AG09309 (cell line): ENCODE results near the gene C16orf95.

ENCODE experiments used
- DNase-seq: peaks from one replicate; pipeline ENCODE4 v3.0.0-alpha.2; 2010; ENCODE audit warnings: low read depth
- H3K4me3 ChIP-seq: 2 replicates; pipeline ENCODE4 v1.5.1; 2011; ENCODE audit warnings: mild to moderate bottlenecking, low read depth, low read length, moderate library complexity; ENCODE audit not compliant: control insufficient read depth
- CTCF ChIP-seq: IDR thresholded peaks from 2 replicates; pipeline ENCODE4 v1.5.1; 2011; ENCODE audit warnings: mild to moderate bottlenecking, low read depth, low read length, inconsistent platforms; ENCODE audit not compliant: insufficient read depth, control insufficient read depth; ENCODE audit errors: missing control alignments

The C16orf95 gene

GRCh38 chr16:87347932-87348615 lies 30.9 kb upstream of the C16orf95 start:
- H3K4me3 ChIP-seq, result no peak overlapping the region
- no peak for TF ChIP-seq CTCF
- DNase-seq, result no peak

DNA sequence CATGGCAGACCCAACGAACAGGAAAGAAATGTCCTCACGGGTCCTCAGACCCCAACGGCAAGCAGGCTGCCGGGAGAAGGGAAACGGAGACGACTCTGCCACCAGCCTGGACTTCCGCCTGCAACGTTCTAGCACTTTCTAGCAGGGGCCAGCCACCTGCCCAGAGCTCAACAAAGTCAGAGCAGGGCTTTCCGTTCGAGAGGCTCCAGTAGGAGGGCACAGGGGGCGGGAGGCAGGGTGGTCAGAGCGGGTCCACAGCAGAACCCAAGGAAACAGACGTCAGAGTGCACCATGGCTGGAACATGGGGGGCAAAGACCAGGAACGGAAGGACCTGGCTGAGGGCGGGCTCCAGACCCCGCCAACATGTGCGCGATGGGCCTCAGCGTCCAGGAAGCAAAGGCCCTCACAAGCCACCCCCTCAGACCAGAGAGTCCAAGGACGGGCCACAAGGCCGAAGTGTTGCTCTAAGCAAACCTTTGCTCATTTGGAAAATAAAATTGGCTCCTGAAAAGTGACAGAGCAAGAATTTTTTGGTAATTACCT lies 29.4 kb upstream of the C16orf95 start:
- no peak overlapping the region for H3K4me3 ChIP-seq
- no peak for DNase-seq
- TF ChIP-seq CTCF, result no peak

DNA sequence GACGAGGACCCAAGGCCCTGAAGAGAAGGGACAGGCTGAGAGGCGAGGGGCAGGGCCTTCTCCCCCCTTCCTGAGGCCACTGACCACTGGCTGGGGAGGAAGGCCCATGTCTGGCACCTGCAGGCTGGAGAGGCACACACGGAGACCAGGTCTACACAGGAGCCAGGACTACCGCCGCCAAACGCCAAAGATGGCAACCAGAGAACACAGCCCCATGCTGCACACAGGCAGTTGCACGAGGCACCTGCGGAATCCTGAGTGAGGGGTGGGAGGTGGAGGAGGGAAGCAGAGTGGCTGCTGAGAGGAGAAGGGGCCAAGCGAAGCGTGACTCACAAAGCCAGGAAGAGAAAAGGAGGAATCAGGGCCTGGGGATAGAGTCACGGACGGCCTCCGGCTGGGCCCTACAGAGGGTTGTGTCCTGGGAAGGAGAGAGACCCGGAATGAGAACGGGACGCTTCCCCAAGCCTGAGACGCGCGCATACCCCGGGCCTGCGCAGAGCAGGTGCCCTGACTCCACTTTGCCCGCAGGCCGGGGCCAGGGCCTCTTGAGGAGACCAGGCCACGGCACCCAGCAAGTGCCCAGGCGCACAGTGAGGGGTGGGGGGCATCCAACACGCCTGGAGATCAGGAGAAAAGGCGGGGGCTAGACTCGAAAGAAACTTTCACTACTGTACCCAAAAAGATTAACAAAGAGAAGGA lies 28.7 kb upstream of the C16orf95 start:
- TF ChIP-seq CTCF, result no peak
- H3K4me3 ChIP-seq, result no peak overlapping the region
- DNase-seq, result no peak

GRCh38 chr16:87344931-87345631 lies 27.9 kb upstream of the C16orf95 start:
- no peak for TF ChIP-seq CTCF
- DNase-seq, result no peak
- no peak overlapping the region for H3K4me3 ChIP-seq

DNA sequence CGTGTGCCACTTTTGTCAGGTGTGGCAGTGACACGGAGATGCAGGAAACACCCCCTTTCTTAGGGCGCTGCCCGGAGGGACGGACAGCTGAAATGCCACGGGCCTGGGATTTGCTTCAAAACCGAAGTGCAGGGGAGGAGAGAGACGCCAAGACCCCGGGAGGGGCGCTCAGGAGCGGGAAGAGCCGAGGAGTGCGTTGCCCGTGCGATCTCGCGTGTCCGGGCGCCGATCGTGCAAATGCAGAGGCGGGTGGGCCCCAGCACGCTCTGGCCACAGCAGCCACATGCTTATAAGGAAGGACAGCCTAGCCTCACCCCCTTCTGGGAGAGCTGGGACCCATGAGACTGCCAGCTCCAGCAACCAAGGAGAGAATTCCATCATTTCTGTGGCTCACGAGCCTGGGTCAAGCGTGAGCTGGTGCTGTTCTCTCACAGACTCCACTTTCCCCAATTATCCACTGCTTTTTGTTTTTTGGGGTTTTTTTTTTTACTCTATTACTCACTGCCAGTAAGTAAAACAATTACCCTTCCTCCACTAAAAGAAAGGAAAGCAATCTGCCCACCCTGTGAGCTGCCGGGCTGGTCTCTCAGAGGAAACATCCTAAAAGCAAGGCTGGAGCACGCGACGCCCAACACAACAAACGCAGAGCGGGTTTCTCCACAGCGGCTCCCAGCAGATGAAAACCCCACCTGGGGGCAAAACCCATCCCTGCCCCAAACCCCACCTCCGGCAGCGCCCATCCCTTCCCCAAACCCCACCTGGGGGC lies 27.2 kb upstream of the C16orf95 start:
- no peak overlapping the region for H3K4me3 ChIP-seq
- no peak for TF ChIP-seq CTCF
- DNase-seq, result no peak

DNA sequence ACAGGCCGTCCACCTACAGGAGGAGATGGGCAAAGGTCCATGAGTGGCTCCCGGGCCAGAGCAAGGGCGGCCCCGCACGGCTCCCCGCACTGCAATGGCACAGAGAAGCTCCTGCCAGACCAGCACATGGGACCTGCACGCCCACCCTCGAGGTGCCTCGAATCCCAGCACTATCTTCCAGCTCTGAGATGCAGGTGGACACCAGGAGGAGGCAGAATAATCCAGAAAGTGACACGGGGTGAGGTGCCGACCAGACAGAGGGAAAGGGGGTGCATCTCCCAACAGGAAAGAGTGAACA lies 26.5 kb upstream of the C16orf95 start:
- DNase-seq, result no peak
- TF ChIP-seq CTCF, result no peak
- no peak overlapping the region for H3K4me3 ChIP-seq
